Measurements from ENCODE around the gene USP30.

The USP30 gene

DNA sequence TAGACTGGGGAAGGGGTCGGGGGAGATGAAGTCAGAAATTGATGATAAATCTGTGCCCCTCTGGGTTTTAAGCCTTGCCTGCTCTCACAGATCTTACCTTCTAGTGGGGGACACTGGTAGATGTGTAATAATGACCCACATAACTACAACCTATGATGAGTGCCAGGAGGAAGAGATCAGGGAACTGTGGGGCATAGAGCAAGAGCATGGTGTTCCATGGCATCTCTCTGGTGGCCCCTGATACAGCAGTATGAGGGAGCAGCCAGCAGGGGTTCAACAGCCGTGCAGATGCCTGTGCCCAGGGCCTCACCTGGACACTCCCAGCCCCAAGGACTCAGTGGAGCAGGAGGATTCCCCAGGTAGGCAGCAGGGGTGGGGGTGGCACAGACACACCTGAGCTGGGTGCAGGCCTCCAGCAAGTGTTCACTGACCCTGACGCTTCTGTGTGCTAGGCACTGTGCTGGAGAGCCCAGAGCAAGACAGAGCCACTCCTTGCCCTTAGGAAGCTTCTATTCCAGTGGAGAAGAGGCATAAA, 69.0 kb downstream of the USP30 start:
- in situ Hi-C loops (cut with HindIII; ENCODE audit: low sequenced_read_pairs): no loop called here

DNA sequence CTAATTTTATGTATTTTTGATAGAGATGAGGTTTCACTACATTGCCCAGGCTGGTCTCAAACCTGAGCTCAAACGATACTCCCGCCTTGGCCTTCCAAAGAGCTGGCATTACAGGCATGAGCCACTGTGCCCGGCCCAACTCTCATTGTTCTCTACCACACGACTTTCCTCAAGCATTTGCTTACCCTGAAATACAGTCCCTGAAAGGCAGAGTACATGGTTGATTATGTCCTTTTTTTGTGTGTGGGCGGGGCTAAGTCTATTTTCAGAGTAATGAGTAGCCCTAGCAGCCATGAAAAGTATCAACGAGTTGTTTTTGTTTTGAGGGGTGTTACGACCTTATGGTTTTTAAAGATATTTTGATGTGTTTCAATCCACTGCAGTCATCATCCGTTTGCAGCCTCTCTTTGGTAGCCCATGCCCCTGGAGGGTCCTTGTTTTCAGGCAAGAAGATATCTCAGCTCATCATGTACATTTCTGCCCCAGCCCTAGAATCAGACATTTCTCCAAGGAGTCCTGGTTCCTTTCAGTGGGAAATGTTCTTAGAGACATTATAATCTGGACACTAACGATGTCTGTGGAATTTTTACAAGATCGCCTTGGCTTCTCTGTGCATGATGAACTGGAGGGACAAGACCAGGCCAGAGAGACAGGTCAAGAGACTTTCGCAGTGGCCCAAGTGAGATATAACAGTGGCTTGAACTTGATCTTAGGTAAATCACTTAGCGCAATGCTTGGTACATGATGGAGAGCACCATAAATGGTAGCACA, 72.7 kb downstream of the USP30 start:
- in situ Hi-C loops (cut with HindIII; ENCODE audit: low sequenced_read_pairs): no loop called here

DNA sequence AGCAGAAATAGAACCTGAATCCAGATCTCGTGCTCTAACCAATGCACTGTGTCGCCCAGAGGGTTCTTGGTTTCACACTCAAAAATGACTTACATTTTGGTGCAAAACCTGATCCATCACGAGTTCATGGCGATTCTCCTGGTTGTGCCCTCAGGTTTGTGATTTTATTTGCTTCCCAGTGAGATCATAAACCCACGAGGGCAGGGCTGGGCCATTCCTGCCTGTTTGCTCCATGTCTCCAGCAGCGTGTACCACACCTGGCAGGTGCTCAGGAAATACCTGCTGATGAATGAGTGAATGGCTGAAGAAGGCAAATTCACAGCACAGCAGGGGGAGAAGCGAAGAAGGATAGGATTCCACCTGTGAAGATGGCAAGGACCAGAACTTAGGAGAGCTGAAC, 73.4 kb downstream of the USP30 start:
- in situ Hi-C loops (cut with HindIII; ENCODE audit: low sequenced_read_pairs): no loop called here

DNA sequence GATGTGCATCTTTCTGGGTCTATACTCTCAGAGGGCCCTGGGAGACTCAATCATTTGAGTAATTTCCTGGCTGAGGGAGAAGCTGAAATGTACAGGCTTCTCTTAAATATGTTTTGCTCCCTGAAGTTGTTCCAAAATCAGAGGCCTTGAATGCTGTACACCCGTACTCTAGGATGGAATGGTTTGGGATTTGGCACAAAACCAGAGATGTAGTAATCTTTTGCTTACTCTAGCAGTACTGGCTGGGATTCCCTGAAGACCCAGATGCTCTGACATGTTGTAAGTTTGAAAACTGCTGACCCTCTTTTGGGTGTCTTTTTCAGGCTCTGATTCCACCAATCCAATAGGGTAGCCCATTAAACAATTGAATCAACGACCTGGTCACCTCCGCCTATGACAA, 74.4 kb downstream of the USP30 start:
- in situ Hi-C loops (cut with HindIII; ENCODE audit: low sequenced_read_pairs): no loop called here

DNA sequence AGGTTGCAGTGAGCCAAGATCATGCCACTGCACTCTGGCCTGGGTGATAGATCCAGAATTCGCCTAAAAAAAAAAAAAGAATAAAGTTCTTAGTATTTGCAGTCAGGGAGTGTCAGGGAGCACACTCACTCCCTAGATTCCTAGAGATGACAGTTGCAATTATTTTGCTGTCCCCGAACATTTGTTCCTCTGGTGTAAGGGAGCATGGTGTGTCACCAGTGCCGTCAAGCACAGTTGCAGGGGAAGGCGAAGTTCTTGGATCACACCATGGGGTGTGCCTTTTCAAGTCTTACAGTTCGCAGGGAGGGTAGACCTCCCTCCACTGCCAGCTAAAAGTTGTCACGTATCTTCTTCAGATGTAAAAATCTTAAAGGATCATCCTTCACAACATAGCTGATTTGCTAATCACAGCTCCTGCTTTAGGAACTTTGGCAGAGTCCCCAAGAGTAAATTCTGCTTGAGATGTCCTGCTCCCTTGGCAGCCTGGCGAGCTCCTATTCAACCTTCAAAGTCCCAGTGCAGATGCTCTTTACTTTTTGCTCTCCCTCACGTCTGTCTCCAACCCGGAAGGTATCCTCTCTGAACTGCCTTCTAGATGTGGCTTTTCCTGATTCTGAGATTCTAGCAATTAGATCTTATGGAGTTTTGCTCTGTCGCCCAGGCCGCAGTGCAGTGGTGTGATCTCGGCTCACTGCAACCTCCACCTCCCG, 75.3 kb downstream of the USP30 start:
- in situ Hi-C loops (cut with HindIII; ENCODE audit: low sequenced_read_pairs): no loop called here

DNA sequence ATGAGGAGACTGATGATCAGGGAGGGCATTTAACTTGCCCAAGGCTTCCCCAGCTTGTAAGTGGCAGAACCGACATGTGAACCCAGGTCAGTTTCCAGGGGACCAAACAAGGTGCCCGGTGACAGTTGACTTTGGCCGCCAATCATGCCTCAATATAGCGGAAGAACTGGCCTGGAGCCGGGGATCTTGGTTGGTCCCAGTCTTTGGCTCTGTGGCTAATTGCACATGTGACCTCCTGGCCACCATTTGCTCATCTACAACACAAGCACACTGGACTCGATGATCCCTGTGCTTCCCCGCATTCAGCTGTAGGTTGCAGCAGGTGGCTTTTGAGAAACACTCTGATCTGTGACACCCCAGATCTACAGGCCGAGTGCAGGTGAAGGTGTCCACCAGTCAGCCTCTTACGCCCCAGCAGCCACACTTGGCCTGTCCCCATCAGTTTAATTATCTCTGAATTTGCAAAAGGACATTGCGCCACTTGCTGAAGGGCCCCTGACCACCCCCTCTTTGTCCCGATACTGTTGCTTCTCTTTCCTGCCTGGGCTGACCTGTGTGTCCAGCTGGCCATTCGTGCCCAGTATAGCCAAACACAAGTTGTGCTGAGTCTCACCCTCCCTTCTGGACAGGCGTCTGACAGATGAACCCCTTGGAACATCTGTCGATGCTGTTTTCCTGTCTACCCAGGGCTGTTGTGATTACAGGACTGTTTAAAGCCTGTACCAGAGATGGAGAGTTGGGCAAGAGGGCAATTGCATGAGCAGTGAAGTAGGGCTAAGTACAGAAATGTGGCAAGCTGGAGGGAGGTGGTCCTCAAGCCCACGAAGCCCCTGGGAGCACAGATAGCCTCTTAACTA, 78.1 kb downstream of the USP30 start:
- in situ Hi-C loops (cut with HindIII; ENCODE audit: low sequenced_read_pairs): no loop called here

DNA sequence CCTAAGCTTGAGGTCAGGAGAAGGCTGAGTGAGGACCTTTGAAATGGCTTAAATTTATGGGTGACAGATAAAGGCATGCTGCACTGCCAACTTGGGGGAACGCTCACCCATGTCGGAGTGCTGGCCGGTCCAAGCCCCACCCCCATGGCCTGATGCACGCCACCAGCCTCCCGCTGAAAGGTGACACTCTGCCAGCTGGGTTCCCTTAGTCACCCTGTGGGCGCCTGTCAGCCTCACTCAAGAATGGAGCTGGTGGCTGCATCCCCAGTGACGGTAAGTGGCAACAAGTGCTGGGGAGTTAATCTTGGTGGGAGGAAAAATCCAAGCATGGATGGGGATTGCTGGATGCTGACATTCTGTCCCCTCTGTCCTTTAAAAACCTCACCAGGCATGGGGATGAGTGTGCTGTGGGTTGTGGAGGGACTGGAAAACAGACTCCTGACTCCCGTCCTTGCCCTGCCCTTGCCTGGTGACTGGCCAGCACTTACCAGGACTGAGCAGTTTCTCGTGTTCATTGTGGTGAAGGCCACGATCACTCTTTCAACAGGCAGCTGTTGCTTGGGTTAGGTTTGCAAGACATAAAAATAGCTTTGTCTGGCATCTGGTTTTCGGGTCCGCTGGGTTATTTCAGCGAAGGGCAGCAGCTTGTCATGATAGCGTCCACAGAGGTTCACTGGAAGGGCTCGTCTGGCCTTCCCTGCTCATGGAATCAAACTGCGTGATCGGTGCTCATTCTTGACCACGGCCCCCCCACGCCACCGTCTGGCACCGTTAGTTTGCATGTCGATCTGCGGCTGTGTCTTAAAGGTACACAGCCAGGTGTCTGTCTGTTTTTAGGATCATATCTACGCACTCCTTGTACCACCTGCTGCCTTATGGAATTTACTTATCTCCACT, 79.0 kb downstream of the USP30 start:
- in situ Hi-C loops (cut with HindIII; ENCODE audit: low sequenced_read_pairs): no loop called here

DNA sequence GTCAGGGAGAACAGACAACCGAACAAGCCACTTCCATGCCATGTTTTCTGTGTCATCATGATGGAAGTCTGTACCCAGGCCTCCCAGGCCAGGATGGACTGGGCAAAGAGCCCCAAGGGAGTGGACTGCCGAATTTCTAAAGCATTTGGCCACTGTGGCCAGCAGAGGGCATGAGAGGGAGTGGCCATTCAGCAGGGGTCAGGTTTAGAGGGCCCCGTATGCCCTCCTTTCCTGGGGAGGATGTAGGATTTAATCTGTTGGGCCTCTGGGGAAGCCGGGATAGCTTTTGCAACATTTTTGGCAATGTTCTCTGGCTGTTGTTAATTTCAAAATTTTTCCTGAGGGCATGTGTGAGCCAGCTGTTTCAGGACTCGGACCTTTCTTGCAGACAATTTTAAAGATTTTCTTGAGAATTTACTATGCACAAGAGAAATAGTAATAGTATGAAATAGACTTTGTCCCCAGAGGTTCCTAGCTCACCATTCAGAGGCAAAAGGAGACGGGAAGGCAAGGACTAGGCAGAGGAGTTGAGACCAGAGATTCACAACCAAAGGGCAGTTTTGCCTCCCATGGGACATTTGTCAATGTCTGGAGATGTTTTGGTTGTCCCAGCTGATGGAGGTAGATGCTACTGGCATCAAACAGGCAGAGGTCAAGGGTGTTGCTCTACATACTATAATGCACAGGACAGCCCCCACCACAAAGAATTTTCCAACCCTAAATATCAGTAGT, 82.0 kb downstream of the USP30 start:
- in situ Hi-C loops (cut with HindIII; ENCODE audit: low sequenced_read_pairs): no loop called here

DNA sequence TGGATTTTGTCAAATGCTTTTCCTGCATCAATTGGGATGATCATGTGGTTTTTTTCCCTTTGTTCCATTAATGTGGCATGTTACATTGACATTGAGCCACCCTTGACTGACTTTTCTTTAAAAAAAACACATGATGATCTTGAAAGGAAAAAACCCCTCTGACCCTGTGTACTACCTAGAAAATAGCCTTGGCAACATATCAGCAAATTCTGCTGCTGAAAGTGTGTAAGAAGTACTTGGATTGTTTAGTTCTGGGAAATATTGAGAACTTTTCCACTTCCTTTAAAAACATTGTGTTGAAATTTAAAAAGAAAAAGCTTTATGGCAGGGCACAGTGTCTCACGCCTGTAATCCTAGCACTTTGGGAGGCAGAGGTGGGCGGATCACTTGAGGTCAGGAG, 84.7 kb downstream of the USP30 start:
- in situ Hi-C loops (cut with HindIII; ENCODE audit: low sequenced_read_pairs): no loop called here
